Measurements from ENCODE around the gene SPG11.

- no peak for TF ChIP-seq EZH2phosphoT487 (IDR thresholded peaks at IDR 0.05; ENCODE audit: borderline replicate concordance)
- TF ChIP-seq, protein P1, sequence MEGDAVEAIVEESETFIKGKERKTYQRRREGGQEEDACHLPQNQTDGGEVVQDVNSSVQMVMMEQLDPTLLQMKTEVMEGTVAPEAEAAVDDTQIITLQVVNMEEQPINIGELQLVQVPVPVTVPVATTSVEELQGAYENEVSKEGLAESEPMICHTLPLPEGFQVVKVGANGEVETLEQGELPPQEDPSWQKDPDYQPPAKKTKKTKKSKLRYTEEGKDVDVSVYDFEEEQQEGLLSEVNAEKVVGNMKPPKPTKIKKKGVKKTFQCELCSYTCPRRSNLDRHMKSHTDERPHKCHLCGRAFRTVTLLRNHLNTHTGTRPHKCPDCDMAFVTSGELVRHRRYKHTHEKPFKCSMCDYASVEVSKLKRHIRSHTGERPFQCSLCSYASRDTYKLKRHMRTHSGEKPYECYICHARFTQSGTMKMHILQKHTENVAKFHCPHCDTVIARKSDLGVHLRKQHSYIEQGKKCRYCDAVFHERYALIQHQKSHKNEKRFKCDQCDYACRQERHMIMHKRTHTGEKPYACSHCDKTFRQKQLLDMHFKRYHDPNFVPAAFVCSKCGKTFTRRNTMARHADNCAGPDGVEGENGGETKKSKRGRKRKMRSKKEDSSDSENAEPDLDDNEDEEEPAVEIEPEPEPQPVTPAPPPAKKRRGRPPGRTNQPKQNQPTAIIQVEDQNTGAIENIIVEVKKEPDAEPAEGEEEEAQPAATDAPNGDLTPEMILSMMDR (conservative IDR thresholded peaks at IDR 0.05; ENCODE audit: low read length) = peak; percentile 76
Measured at GRCh38 chr15:44663410-44664308, at the start of gene SPG11.
